ENCODE measurements around the gene DDHD1.

DNA sequence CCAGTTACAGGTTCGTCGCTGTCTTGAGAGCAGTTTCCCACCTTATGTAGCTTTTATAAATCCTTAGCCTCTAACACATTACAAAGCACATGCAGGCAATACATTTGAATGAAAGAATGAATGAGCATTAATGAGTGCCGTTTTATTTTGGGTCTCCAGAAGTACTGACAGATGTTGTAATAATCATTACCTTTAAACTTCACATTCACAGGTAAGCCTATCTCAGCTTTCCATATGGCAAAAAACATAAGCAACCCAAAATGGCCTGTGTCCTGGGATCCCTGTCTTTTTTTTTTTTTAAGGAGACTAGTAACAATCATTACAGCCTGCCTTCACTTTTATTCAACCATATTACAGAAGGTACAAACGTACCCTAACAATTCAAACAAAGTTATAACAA is 149.3 kb downstream of the DDHD1 start:
- TF ChIP-seq CTCF (optimal IDR thresholded peaks at IDR 0.05 in 1 of 3, IDR thresholded peaks at IDR 0.05 in 1 of 3, conservative IDR thresholded peaks at IDR 0.05 in 1 of 3; ENCODE audit: extremely low read depth in 1 of 3, insufficient read depth in 2 of 3, low read length in 3 of 3) (no peak), EZH2 (IDR thresholded peaks at IDR 0.05; ENCODE audit: low read length) (no peak)
